Mammary epithelial cell (primary cell): ENCODE data around the gene DVL1.

ENCODE experiments used
- CTCF ChIP-seq, 2 donors: IDR thresholded peaks in 1 of 2; conservative IDR thresholded peaks in 1 of 2; 2 replicates each; pipeline ENCODE4 v1.5.1; 2011 to 2012; ENCODE audit warnings: inconsistent platforms in 2 of 2, low read length in 2 of 2, mild to moderate bottlenecking in 2 of 2, control low read depth in 1 of 2, low read depth in 1 of 2; ENCODE audit not compliant: insufficient read depth in 1 of 2; ENCODE audit errors: extremely low read depth in 1 of 2
- EZH2 ChIP-seq: IDR thresholded peaks from 2 replicates; pipeline ENCODE4 v1.6.1; 2012; ENCODE audit warnings: low read length, inconsistent platforms, borderline replicate concordance

DNA sequence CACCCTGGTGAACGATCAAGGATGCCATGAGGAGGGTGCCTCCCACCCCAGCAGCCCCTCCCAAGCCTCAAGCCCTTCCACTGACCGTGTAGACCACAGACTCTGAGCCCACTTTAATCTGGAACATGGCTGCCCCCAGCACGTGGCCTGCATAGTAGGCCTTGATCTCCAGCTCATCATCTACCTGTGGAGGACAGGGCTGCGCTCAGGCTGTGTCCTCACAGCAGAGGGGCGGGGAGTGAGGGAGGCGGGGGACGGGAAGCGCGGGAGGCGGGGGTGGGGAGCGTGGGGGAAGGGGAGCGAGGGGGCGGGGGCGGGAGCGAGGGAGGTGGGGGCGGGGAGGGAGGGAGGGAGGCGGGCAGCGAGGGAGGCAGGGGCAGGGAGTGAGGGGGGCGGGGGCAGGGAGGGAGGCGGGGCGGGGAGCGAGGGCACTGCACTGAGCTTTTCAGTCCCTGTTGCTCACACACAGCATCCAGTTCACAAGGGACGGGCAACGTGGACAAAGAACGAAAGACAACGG is 33.7 kb downstream of the DVL1 start:
- TF ChIP-seq EZH2, result no peak
- TF ChIP-seq CTCF (conservative IDR thresholded peaks at IDR 0.05 in 1 of 2, IDR thresholded peaks at IDR 0.05 in 1 of 2; ENCODE audit: extremely low read depth in 1 of 2, insufficient read depth in 1 of 2, low read depth in 1 of 2, low read length in 2 of 2), result no peak
